ENCODE data around the gene TRIP13. TPM values are rescaled to one million over a fixed set of nuclear protein-coding genes. Genes with fewer than 3 reads are reported as not detected.

TRIP13 gene
- total and polyA plus RNA-seq, 10 of the 15 experiments (the other 5 are each of a cell fraction or from before 2014, with no cell fraction given) = 15.1 to 64.9 (median 32.2) TPM

DNA sequence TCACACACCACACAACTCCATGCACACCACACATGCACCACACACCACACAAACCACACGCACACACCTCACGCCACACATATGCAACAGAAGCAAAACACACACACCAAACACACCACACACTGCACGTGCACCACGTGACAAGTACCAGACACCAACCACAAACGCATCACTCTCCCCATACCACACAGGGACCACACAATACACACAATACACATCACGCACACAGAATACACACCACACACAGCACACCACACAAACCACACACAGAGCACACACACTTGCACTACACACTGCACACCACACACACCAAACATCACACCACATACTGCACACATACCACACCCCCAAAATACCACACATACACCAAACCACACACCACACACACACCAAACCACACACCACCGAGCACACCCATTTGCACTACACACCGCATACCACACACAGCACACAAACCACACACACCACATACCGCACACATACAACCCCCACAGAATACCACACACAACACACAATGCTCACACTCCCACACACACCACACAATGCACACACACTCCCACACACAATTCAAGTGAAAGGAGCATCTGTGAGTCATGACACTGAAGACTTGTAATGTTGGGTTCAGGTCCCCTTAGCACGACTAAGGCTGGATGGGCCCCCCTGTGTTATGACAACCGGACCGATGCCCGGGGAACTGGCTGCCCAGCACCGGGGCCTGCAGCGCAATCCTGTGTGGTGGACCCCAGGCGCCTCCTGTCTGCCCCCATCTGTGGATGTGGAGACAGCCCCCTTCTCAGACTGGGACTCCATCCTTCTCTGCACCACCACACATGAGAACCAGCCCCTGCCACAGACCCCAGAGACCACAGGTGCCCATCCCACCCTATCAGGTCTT, 35.9 kb upstream of the TRIP13 start:
- Histone ChIP-seq H3K4me2 (ENCODE audit: control insufficient read depth, insufficient read depth) (no peak overlapping the region), H3K9ac (ENCODE audit: control insufficient read depth, insufficient read depth, low read length) (no peak overlapping the region), H3K4me1 (ENCODE audit: control insufficient read depth, insufficient read depth, low read length) (no peaks in the 10 kb centered on the region), H3K9me3 (replicated peaks; ENCODE audit: control insufficient read depth, insufficient read depth, low read length) (no peaks in the 10 kb centered on the region), H3K36me3 (ENCODE audit: control insufficient read depth in 2 of 2, insufficient read depth in 2 of 2, low read length in 1 of 2) (no peaks in the 10 kb centered on the region), H3K27ac (ENCODE audit: control insufficient read depth, insufficient read depth) (no peak overlapping the region), H2AFZ (ENCODE audit: control insufficient read depth, low read depth, low read length) (no peak overlapping the region), H3K79me2 (ENCODE audit: control insufficient read depth, insufficient read depth, low read length) (no peaks in the 10 kb centered on the region), H3K4me3 (no peak overlapping the region), H4K20me1 (ENCODE audit: control insufficient read depth, insufficient read depth) (no peaks in the 10 kb centered on the region), H3K27me3 (replicated peaks in 1 of 2; ENCODE audit: control insufficient read depth in 2 of 2, insufficient read depth in 2 of 2, low read length in 1 of 2) (no peaks in the 10 kb centered on the region)
- RAD21 ChIA-PET (ENCODE audit: unreplicated experiment) = no interaction called here
- no TSS peak for BruUV-seq (replicated peaks)
- CTCF ChIA-PET = no interaction called here
- in situ Hi-C loops (cut with MboI) = no loop called here
- TF ChIP-seq, protein P1, sequence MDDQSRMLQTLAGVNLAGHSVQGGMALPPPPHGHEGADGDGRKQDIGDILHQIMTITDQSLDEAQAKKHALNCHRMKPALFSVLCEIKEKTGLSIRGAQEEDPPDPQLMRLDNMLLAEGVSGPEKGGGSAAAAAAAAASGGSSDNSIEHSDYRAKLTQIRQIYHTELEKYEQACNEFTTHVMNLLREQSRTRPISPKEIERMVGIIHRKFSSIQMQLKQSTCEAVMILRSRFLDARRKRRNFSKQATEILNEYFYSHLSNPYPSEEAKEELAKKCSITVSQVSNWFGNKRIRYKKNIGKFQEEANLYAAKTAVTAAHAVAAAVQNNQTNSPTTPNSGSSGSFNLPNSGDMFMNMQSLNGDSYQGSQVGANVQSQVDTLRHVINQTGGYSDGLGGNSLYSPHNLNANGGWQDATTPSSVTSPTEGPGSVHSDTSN (IDR thresholded peaks at IDR 0.05; ENCODE audit: insufficient replicate concordance, low read depth, low read length) = peak; percentile 2
- TF ChIP-seq BHLHE40 (IDR thresholded peaks at IDR 0.05; ENCODE audit: borderline replicate concordance in 1 of 2, low read depth in 2 of 2, low read length in 1 of 2) (peak in 1 of 2 experiments; percentile 57; a peak in 2 of 4 replicates), SREBF2 (IDR thresholded peaks at IDR 0.05; ENCODE audit: low read length) (no peak)
- WGBS (ENCODE audit: insufficient coverage, insufficient replicate concordance, low lambda C conversion rate, missing lambda C conversion rate) = 89% methylated on average over 16 of the region's 16 CpGs
- no peak for DNase-seq (ENCODE audit: low read depth, low spot score)
- intact Hi-C loops (cut with micrococcal nuclease; ENCODE audit: unreplicated experiment) = no loop called here
- POLR2A ChIA-PET = no interaction called here
- SMC1A ChIA-PET (ENCODE audit: uncharacterized antibody, unreplicated experiment) = no interaction called here
- no peak for ATAC-seq
- no peak for FAIRE-seq

DNA sequence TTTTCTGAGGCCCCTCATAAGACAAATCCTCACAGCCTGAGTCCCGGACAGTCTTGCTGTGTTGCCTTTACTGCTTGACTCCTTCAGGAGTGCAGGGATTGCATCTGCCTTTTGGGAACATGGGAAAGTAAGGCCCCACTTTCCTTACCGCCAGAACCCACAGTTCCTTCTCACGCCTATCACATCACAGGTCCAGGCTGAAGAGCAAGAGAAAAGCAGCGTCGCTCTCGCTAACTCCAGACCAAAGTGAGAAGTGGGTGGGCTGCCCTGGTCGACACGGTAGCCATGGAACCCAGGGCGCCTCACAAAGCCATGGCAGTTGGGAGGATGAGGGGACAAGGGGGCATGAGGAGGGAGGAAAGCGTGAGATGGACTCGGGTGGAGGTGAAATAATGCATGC, 34.0 kb upstream of the TRIP13 start:
- in situ Hi-C loops (cut with MboI) = no loop called here
- Histone ChIP-seq H3K4me3 (no peak overlapping the region), H2AFZ (ENCODE audit: control insufficient read depth, low read depth, low read length) (no peak overlapping the region), H3K9ac (ENCODE audit: control insufficient read depth, insufficient read depth, low read length) (no peak overlapping the region), H3K9me3 (replicated peaks; ENCODE audit: control insufficient read depth, insufficient read depth, low read length) (no peaks in the 10 kb centered on the region), H3K79me2 (ENCODE audit: control insufficient read depth, insufficient read depth, low read length) (no peaks in the 10 kb centered on the region), H3K4me1 (ENCODE audit: control insufficient read depth, insufficient read depth, low read length) (no peaks in the 10 kb centered on the region), H3K4me2 (ENCODE audit: control insufficient read depth, insufficient read depth) (no peak overlapping the region), H3K27me3 (replicated peaks in 1 of 2; ENCODE audit: control insufficient read depth in 2 of 2, insufficient read depth in 2 of 2, low read length in 1 of 2) (no peaks in the 10 kb centered on the region), H4K20me1 (ENCODE audit: control insufficient read depth, insufficient read depth) (no peaks in the 10 kb centered on the region), H3K36me3 (ENCODE audit: control insufficient read depth in 2 of 2, insufficient read depth in 2 of 2, low read length in 1 of 2) (peaks cover 5 to 7% of the 10 kb centered on the region in 2 experiments; a peak in 3 of 4 replicates), H3K27ac (ENCODE audit: control insufficient read depth, insufficient read depth) (no peak overlapping the region)
- TF ChIP-seq FOXK2 (IDR thresholded peaks at IDR 0.05) = no peak
- TF ChIP-seq JUND (IDR thresholded peaks at IDR 0.05; ENCODE audit: low read depth, low read length) = no peak
- TF ChIP-seq, protein P2, sequence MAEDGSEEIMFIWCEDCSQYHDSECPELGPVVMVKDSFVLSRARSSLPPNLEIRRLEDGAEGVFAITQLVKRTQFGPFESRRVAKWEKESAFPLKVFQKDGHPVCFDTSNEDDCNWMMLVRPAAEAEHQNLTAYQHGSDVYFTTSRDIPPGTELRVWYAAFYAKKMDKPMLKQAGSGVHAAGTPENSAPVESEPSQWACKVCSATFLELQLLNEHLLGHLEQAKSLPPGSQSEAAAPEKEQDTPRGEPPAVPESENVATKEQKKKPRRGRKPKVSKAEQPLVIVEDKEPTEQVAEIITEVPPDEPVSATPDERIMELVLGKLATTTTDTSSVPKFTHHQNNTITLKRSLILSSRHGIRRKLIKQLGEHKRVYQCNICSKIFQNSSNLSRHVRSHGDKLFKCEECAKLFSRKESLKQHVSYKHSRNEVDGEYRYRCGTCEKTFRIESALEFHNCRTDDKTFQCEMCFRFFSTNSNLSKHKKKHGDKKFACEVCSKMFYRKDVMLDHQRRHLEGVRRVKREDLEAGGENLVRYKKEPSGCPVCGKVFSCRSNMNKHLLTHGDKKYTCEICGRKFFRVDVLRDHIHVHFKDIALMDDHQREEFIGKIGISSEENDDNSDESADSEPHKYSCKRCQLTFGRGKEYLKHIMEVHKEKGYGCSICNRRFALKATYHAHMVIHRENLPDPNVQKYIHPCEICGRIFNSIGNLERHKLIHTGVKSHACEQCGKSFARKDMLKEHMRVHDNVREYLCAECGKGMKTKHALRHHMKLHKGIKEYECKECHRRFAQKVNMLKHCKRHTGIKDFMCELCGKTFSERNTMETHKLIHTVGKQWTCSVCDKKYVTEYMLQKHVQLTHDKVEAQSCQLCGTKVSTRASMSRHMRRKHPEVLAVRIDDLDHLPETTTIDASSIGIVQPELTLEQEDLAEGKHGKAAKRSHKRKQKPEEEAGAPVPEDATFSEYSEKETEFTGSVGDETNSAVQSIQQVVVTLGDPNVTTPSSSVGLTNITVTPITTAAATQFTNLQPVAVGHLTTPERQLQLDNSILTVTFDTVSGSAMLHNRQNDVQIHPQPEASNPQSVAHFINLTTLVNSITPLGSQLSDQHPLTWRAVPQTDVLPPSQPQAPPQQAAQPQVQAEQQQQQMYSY (CRISPR knock-in tag; IDR thresholded peaks at IDR 0.05) = no peak
- RAD21 ChIA-PET (ENCODE audit: unreplicated experiment) = no interaction called here
- 90% methylated on average over 11 of the region's 11 CpGs for WGBS (ENCODE audit: insufficient coverage, insufficient replicate concordance, low lambda C conversion rate, missing lambda C conversion rate)
- no peak for FAIRE-seq
- SMC1A ChIA-PET (ENCODE audit: uncharacterized antibody, unreplicated experiment) = no interaction called here
- no peak for DNase-seq (ENCODE audit: low read depth, low spot score)
- POLR2A ChIA-PET = no interaction called here
- intact Hi-C loops (cut with micrococcal nuclease; ENCODE audit: unreplicated experiment) = no loop called here
- BruUV-seq (replicated peaks) = no TSS peak
- CTCF ChIA-PET = no interaction called here
- no peak for ATAC-seq

Measured in GM12878 (cell line).